Measurements from ENCODE around the gene OTOR. TPM values are rescaled to one million over a fixed set of nuclear protein-coding genes. Genes with fewer than 3 reads are reported as not detected.

The OTOR gene
- total RNA-seq, 1 donor from 2014 or later: not detected

DNA sequence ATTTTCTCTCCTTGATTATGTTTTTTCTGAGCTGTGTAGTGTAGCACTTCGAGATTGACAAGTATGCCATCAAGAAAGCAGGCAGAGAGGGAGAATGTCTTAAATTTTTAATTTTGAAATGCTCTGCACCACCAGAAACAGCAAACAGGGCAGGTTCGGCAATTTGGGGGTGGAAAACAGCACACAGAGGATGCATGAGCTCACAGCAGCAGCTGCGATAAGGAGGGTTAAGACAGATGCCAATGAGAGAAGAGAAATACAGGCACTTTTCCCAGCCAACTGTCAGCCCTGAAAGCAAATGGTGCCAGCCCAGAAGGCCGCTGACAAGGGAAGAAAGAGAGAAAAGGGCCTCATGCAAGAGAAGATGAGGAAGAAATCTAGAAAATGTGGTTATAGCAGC lies 33.4 kb upstream of the OTOR start:
- no peak for DNase-seq (ENCODE audit: low spot score in 2 of 2, unreplicated experiment in 2 of 2)
- Mint-ChIP-seq H3K4me3 (no peak overlapping the region), H3K36me3 (no peaks in the 10 kb centered on the region), H3K27ac (no peak overlapping the region), H3K27me3 (ENCODE audit: low read depth) (peaks cover 20% of the 10 kb centered on the region), H3K9me3 (no peaks in the 10 kb centered on the region), H3K4me1 (peaks cover 15% of the 10 kb centered on the region)
- TF ChIP-seq, protein P1, sequence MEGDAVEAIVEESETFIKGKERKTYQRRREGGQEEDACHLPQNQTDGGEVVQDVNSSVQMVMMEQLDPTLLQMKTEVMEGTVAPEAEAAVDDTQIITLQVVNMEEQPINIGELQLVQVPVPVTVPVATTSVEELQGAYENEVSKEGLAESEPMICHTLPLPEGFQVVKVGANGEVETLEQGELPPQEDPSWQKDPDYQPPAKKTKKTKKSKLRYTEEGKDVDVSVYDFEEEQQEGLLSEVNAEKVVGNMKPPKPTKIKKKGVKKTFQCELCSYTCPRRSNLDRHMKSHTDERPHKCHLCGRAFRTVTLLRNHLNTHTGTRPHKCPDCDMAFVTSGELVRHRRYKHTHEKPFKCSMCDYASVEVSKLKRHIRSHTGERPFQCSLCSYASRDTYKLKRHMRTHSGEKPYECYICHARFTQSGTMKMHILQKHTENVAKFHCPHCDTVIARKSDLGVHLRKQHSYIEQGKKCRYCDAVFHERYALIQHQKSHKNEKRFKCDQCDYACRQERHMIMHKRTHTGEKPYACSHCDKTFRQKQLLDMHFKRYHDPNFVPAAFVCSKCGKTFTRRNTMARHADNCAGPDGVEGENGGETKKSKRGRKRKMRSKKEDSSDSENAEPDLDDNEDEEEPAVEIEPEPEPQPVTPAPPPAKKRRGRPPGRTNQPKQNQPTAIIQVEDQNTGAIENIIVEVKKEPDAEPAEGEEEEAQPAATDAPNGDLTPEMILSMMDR (IDR thresholded peaks at IDR 0.05; ENCODE audit: unreplicated experiment): no peak

DNA sequence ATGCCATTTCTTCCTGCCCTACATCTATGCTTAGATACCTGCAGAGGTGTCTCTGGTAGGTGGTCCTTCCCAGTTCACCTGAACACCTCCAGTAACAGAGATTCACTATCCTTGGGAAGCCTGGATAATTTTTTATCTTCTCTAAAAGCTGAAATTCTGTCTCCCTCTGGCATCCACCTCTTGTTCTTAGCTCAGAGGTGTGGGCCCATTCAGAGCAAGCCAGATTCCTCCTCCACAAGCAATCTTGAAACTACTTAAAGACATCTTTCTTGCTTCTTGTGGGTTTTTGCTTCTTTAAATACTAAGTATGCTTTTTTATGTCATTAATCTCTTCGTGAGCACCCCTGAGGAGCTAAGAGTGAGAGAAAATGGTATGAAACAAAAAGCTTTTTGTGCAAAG lies 28.7 kb upstream of the OTOR start:
- TF ChIP-seq, protein P1 (IDR thresholded peaks at IDR 0.05; ENCODE audit: unreplicated experiment): no peak
- no peak for DNase-seq (ENCODE audit: low spot score in 2 of 2, unreplicated experiment in 2 of 2)
- no peaks in the 10 kb centered on the region for H3K36me3 Mint-ChIP-seq
- H3K4me3 Mint-ChIP-seq: no peak overlapping the region
- H3K4me1 Mint-ChIP-seq: peaks cover 3% of the 10 kb centered on the region
- no peaks in the 10 kb centered on the region for H3K9me3 Mint-ChIP-seq
- peaks cover 61% of the 10 kb centered on the region for H3K27me3 Mint-ChIP-seq (ENCODE audit: low read depth)
- H3K27ac Mint-ChIP-seq: no peak overlapping the region

DNA sequence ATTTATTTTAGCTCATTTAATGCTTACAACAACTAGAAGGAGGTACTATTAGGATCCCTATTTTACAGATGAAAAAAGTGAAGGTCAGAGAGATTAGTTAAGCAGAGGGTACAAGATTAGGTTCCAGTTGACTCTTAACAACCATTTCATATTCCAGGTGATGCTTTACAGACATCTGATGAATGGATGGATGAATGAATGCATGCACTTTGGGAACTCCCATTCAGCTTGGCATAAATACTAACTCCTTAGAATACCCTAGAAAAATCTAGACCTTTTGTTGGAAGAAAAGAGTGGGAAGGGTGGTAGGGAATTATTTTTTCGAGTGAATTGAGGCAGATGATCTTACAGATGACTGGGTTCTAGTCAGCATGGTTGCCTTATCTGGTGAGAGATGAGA lies 19.1 kb upstream of the OTOR start:
- peaks cover 36% of the 10 kb centered on the region for H3K27me3 Mint-ChIP-seq (ENCODE audit: low read depth)
- peaks cover 7% of the 10 kb centered on the region for H3K9me3 Mint-ChIP-seq
- peaks cover 5% of the 10 kb centered on the region for H3K36me3 Mint-ChIP-seq
- H3K4me1 Mint-ChIP-seq: peaks cover 21% of the 10 kb centered on the region
- TF ChIP-seq, protein P1 (IDR thresholded peaks at IDR 0.05; ENCODE audit: unreplicated experiment): no peak
- DNase-seq (ENCODE audit: low spot score in 2 of 2, unreplicated experiment in 2 of 2): no peak
- H3K4me3 Mint-ChIP-seq: peak overlapping the region; percentile 100
- H3K27ac Mint-ChIP-seq: peak overlapping the region; percentile 100

DNA sequence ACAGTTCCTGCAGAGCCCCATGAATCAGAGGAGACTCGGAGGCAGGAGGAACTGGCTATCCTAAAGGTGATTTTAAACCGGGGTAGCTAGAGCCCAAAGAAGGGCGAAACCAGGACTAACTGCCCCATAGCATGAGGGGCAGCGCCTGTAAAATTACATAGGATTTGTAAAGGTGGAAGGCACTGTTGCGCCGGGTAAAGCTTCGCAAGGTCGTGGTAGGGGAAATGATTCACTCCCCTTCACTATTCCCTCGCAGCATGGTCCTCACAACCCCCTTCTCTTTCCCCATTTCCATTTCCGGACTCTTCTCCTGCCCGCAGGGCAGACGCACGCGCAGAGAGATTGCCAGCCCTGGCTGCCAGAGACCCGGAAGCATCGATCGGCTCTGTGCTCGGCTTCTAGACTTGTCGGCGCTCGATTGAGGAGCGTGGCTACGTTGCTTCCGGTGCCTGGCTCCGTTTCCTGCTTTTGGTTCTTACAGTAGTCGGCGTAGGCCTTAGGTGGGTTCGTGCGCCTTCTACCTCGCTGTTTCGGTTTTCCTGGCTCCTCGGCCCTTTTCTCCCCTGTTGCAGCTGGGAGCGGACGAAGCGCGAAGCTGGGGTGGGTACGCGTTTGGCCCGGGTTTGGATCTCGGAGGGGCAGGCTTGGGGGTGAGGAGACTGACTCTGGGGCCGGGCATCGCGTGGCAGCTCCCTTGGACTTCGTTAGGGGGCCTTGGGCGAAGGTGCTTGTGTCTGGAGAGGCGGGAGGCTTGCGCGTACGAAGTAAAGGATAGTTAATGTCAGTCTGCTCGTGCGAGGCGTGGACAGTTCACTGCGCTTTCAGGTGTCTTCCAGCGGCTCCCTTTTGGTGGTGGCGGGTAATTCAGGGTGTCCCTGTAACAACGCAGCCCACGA lies 18.3 kb upstream of the OTOR start, which contains the start of gene SNRPB2:
Gene SNRPB2, plus strand, starts transcription at position 462 of the 896 bp plus-strand sequence. CDS start 1,677 bp downstream, outside the sequence.
- peaks cover 30% of the 10 kb centered on the region for H3K27me3 Mint-ChIP-seq (ENCODE audit: low read depth)
- DNase-seq (ENCODE audit: low spot score in 2 of 2, unreplicated experiment in 2 of 2): peak; percentile 83 to 89

DNA sequence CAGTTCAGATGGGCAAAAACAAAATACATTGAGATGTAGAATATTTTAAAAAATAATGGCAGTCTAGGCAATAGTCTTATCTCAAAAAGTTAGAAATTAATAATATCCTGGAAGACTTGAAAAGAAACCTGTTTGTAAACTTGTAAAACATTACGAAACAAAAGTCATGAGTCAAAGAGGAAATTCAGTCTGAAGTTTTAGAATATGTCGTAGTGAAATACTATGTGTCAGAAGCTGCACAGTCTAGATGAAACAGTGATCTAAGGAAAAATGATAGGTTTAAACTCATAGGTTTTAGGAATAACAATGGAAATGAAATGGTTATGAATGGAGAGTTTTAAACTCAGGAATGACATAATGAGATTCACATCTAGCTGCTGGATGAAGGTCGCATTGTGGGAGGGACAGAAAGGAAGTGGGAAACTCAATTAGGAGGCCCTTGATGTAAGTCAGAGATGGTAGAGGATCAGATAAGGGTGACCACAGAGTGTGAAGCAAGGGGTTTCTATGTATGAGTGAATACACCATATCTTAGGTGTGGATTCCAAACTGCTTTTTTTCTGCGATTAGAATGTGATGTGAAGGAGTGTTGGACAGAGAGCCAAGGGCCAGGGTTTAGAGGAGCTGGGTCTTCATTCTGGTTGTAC lies 15.5 kb upstream of the OTOR start:
- H3K36me3 Mint-ChIP-seq: peaks cover 18% of the 10 kb centered on the region
- no peak overlapping the region for H3K27ac Mint-ChIP-seq
- H3K27me3 Mint-ChIP-seq (ENCODE audit: low read depth): peaks cover 11% of the 10 kb centered on the region
- H3K9me3 Mint-ChIP-seq: peaks cover 7% of the 10 kb centered on the region
- H3K4me3 Mint-ChIP-seq: no peak overlapping the region
- H3K4me1 Mint-ChIP-seq: peaks cover 21% of the 10 kb centered on the region
- TF ChIP-seq, protein P1 (IDR thresholded peaks at IDR 0.05; ENCODE audit: unreplicated experiment): no peak
- no peak for DNase-seq (ENCODE audit: low spot score in 2 of 2, unreplicated experiment in 2 of 2)

More for the DNA sequence above, 18.3 kb upstream of the OTOR start, which contains the start of gene SNRPB2:
- Mint-ChIP-seq H3K4me1 (peaks cover 21% of the 10 kb centered on the region), H3K9me3 (peaks cover 7% of the 10 kb centered on the region), H3K4me3 (peak within 1 kb of the TSS; percentile 100), H3K36me3 (peaks cover 5% of the 10 kb centered on the region), H3K27ac (peak within 1 kb of the TSS; percentile 100)
- TF ChIP-seq, protein P1 (IDR thresholded peaks at IDR 0.05; ENCODE audit: unreplicated experiment): no peak
